ENCODE results near the gene DHODH.
"Not testable (repeated sequence)": the region's sequence is repeated elsewhere in the genome, so short reads cannot be mapped to it uniquely, and the experiment has no call there.

DHODH gene

GRCh38 chr16:72059060-72059459 is 50.5 kb downstream of the DHODH start:
- not testable (repeated sequence) for H3K27me3 ChIP-seq (ENCODE audit: insufficient read depth, low read length); H4K8ac ChIP-seq (ENCODE audit: low read depth, low read length); H3K4me2 ChIP-seq (ENCODE audit: low read length); H3K23ac ChIP-seq (ENCODE audit: low read length); H2BK12ac ChIP-seq (ENCODE audit: low read length); H3K4me3 ChIP-seq (ENCODE audit: low read depth, low read length); H4K91ac ChIP-seq (ENCODE audit: low read depth, low read length); H3K36me3 ChIP-seq (ENCODE audit: control insufficient read depth in 1 of 2, insufficient read depth in 2 of 2, low read length in 2 of 2); H3K14ac ChIP-seq (ENCODE audit: low read length); H2AK5ac ChIP-seq (ENCODE audit: low read length); H3K79me1 ChIP-seq (ENCODE audit: low read length); H3K4me1 ChIP-seq (ENCODE audit: control insufficient read depth in 1 of 2, insufficient read depth in 2 of 2, low read length in 2 of 2); H3K9ac ChIP-seq (ENCODE audit: low read length); H3K4ac ChIP-seq (ENCODE audit: low read depth, low read length); H2BK120ac ChIP-seq (ENCODE audit: insufficient read depth, low read length, poor library complexity); H4K12ac ChIP-seq (ENCODE audit: low read depth, low read length); H3K9me3 ChIP-seq (ENCODE audit: insufficient read depth, low read depth, low read length); H3K18ac ChIP-seq (ENCODE audit: low read length); H2BK5ac ChIP-seq (ENCODE audit: low read depth, low read length, poor library complexity); DNase-seq; H3K79me2 ChIP-seq (ENCODE audit: control insufficient read depth, insufficient read depth, low read length, poor library complexity); H2AFZ ChIP-seq (ENCODE audit: insufficient read depth, low read length, poor library complexity); H3K27ac ChIP-seq (ENCODE audit: low read depth, low read length)
- WGBS (ENCODE audit: extremely low coverage, insufficient coverage, insufficient read length), result no CpG with 5 or more reads among the region's 7 CpGs

DNA sequence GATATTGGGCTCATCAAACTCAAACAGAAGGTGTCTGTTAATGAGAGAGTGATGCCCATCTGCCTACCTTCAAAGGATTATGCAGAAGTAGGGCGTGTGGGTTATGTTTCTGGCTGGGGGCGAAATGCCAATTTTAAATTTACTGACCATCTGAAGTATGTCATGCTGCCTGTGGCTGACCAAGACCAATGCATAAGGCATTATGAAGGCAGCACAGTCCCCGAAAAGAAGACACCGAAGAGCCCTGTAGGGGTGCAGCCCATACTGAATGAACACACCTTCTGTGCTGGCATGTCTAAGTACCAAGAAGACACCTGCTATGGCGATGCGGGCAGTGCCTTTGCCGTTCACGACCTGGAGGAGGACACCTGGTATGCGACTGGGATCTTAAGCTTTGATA is 51.9 kb downstream of the DHODH start:
- no peaks in the 10 kb centered on the region for H3K79me2 ChIP-seq (ENCODE audit: control insufficient read depth, insufficient read depth, low read length, poor library complexity)
- H3K9ac ChIP-seq (ENCODE audit: low read length), result no peak overlapping the region
- H2AFZ ChIP-seq (ENCODE audit: insufficient read depth, low read length, poor library complexity), result no peak overlapping the region
- no peak overlapping the region for H3K4me2 ChIP-seq (ENCODE audit: low read length)
- no peak overlapping the region for H2BK120ac ChIP-seq (ENCODE audit: insufficient read depth, low read length, poor library complexity)
- H2AK5ac ChIP-seq (ENCODE audit: low read length), result no peak overlapping the region
- H3K14ac ChIP-seq (ENCODE audit: low read length), result no peak overlapping the region
- no peaks in the 10 kb centered on the region for H3K4me1 ChIP-seq (ENCODE audit: control insufficient read depth in 1 of 2, insufficient read depth in 2 of 2, low read length in 2 of 2)
- H3K4me3 ChIP-seq (ENCODE audit: low read depth, low read length), result no peak overlapping the region
- H3K18ac ChIP-seq (ENCODE audit: low read length), result no peak overlapping the region
- no peak overlapping the region for H3K4ac ChIP-seq (ENCODE audit: low read depth, low read length)
- no peak overlapping the region for H4K91ac ChIP-seq (ENCODE audit: low read depth, low read length)
- H4K8ac ChIP-seq (ENCODE audit: low read depth, low read length), result no peak overlapping the region
- no peak overlapping the region for H2BK5ac ChIP-seq (ENCODE audit: low read depth, low read length, poor library complexity)
- H3K79me1 ChIP-seq (ENCODE audit: low read length), result no peaks in the 10 kb centered on the region
- H3K36me3 ChIP-seq (ENCODE audit: control insufficient read depth in 1 of 2, insufficient read depth in 2 of 2, low read length in 2 of 2), result no peaks in the 10 kb centered on the region
- WGBS (ENCODE audit: extremely low coverage, insufficient coverage, insufficient read length), result no CpG with 5 or more reads among the region's 9 CpGs
- H3K27me3 ChIP-seq (ENCODE audit: insufficient read depth, low read length), result no peaks in the 10 kb centered on the region
- no peak for DNase-seq
- H2BK12ac ChIP-seq (ENCODE audit: low read length), result no peak overlapping the region
- peaks cover 4% of the 10 kb centered on the region for H3K9me3 ChIP-seq (ENCODE audit: insufficient read depth, low read depth, low read length)
- H3K27ac ChIP-seq (ENCODE audit: low read depth, low read length), result no peak overlapping the region
- H4K12ac ChIP-seq (ENCODE audit: low read depth, low read length), result no peak overlapping the region
- H3K23ac ChIP-seq (ENCODE audit: low read length), result no peak overlapping the region

DNA sequence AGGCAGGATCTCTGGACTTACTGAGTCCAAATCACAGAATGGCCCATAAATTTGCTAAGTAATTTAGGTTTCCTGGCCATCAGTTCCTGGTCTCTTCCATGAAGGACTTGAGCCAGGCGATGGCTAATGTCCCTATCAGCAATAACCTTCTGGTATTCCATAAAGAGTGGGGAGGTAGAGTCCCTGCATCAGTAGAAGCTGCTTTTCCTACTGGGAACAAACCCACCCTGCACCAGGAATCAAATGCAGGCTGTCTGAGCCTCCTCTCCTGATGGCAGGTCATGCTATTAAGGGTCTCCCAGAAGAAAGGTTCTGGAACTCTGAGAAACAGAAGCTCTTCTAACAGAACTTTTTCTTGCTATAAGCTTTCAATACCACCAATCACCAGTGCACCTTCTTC is 53.0 kb downstream of the DHODH start:
- no peak overlapping the region for H3K27ac ChIP-seq (ENCODE audit: low read depth, low read length)
- WGBS (ENCODE audit: extremely low coverage, insufficient coverage, insufficient read length), result no CpG with 5 or more reads among the region's 1 CpG
- no peak overlapping the region for H3K18ac ChIP-seq (ENCODE audit: low read length)
- no peak overlapping the region for H2BK12ac ChIP-seq (ENCODE audit: low read length)
- no peak overlapping the region for H2BK120ac ChIP-seq (ENCODE audit: insufficient read depth, low read length, poor library complexity)
- no peaks in the 10 kb centered on the region for H3K27me3 ChIP-seq (ENCODE audit: insufficient read depth, low read length)
- H3K36me3 ChIP-seq (ENCODE audit: control insufficient read depth in 1 of 2, insufficient read depth in 2 of 2, low read length in 2 of 2), result no peaks in the 10 kb centered on the region
- no peak overlapping the region for H4K91ac ChIP-seq (ENCODE audit: low read depth, low read length)
- no peak overlapping the region for H3K14ac ChIP-seq (ENCODE audit: low read length)
- no peak overlapping the region for H3K4ac ChIP-seq (ENCODE audit: low read depth, low read length)
- no peak overlapping the region for H2AFZ ChIP-seq (ENCODE audit: insufficient read depth, low read length, poor library complexity)
- H2AK5ac ChIP-seq (ENCODE audit: low read length), result no peak overlapping the region
- H3K9ac ChIP-seq (ENCODE audit: low read length), result no peak overlapping the region
- no peak overlapping the region for H3K23ac ChIP-seq (ENCODE audit: low read length)
- H2BK5ac ChIP-seq (ENCODE audit: low read depth, low read length, poor library complexity), result no peak overlapping the region
- no peak overlapping the region for H4K8ac ChIP-seq (ENCODE audit: low read depth, low read length)
- H4K12ac ChIP-seq (ENCODE audit: low read depth, low read length), result no peak overlapping the region
- H3K4me3 ChIP-seq (ENCODE audit: low read depth, low read length), result no peak overlapping the region
- peaks cover 4% of the 10 kb centered on the region for H3K9me3 ChIP-seq (ENCODE audit: insufficient read depth, low read depth, low read length)
- H3K79me2 ChIP-seq (ENCODE audit: control insufficient read depth, insufficient read depth, low read length, poor library complexity), result no peaks in the 10 kb centered on the region
- DNase-seq, result no peak
- H3K4me1 ChIP-seq (ENCODE audit: control insufficient read depth in 1 of 2, insufficient read depth in 2 of 2, low read length in 2 of 2), result no peaks in the 10 kb centered on the region
- H3K79me1 ChIP-seq (ENCODE audit: low read length), result no peaks in the 10 kb centered on the region
- H3K4me2 ChIP-seq (ENCODE audit: low read length), result no peak overlapping the region

DNA sequence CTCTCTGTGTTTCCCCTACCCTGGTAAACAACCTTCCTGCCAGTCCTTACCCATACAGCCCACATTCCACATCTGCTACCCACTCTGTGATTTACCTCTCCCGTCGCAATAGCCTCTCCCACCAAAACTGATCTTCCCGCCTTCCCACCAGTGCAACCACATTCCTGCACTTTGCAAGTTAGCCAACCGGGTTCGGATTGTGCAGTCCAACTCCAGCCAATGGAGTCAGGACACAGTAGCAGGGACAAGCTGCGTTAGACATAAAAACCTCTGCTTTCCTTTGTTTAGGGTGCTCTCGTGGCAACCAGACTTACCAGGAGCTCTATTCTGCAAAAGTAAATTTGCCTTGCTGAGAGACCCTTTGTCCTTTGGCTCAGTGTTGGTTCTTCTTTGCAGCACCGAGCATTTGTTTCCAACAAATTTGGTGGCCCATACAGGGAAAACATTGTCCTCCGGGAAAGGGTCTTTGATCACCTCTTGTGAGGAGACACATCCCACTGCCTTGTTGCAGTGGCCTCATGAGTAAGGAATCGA is 55.9 kb downstream of the DHODH start:
- no peak for DNase-seq
- H4K8ac ChIP-seq (ENCODE audit: low read depth, low read length), result no peak overlapping the region
- no peak overlapping the region for H4K91ac ChIP-seq (ENCODE audit: low read depth, low read length)
- peaks cover 4% of the 10 kb centered on the region for H3K9me3 ChIP-seq (ENCODE audit: insufficient read depth, low read depth, low read length)
- H3K4me1 ChIP-seq (ENCODE audit: control insufficient read depth in 1 of 2, insufficient read depth in 2 of 2, low read length in 2 of 2), result no peaks in the 10 kb centered on the region
- no peak overlapping the region for H2AFZ ChIP-seq (ENCODE audit: insufficient read depth, low read length, poor library complexity)
- no peak overlapping the region for H2BK120ac ChIP-seq (ENCODE audit: insufficient read depth, low read length, poor library complexity)
- no peak overlapping the region for H3K4me2 ChIP-seq (ENCODE audit: low read length)
- no peaks in the 10 kb centered on the region for H3K36me3 ChIP-seq (ENCODE audit: control insufficient read depth in 1 of 2, insufficient read depth in 2 of 2, low read length in 2 of 2)
- no peak overlapping the region for H3K4ac ChIP-seq (ENCODE audit: low read depth, low read length)
- no peaks in the 10 kb centered on the region for H3K79me1 ChIP-seq (ENCODE audit: low read length)
- H3K23ac ChIP-seq (ENCODE audit: low read length), result no peak overlapping the region
- H3K14ac ChIP-seq (ENCODE audit: low read length), result no peak overlapping the region
- H3K27me3 ChIP-seq (ENCODE audit: insufficient read depth, low read length), result no peaks in the 10 kb centered on the region
- H3K18ac ChIP-seq (ENCODE audit: low read length), result no peak overlapping the region
- H4K12ac ChIP-seq (ENCODE audit: low read depth, low read length), result no peak overlapping the region
- no peak overlapping the region for H3K4me3 ChIP-seq (ENCODE audit: low read depth, low read length)
- no peak overlapping the region for H2AK5ac ChIP-seq (ENCODE audit: low read length)
- H3K79me2 ChIP-seq (ENCODE audit: control insufficient read depth, insufficient read depth, low read length, poor library complexity), result no peaks in the 10 kb centered on the region
- H3K27ac ChIP-seq (ENCODE audit: low read depth, low read length), result no peak overlapping the region
- WGBS (ENCODE audit: extremely low coverage, insufficient coverage, insufficient read length), result no CpG with 5 or more reads among the region's 10 CpGs
- no peak overlapping the region for H3K9ac ChIP-seq (ENCODE audit: low read length)
- H2BK12ac ChIP-seq (ENCODE audit: low read length), result no peak overlapping the region
- H2BK5ac ChIP-seq (ENCODE audit: low read depth, low read length, poor library complexity), result no peak overlapping the region
